NCI-H345 treated with DMSO at 0.1 percent for 48 hours (cell line): ENCODE measurements around the gene TMEM132C.

ENCODE experiments used
- DNase-seq: peaks from one replicate; lab custom pipeline; 2025; ENCODE audit not compliant: unreplicated experiment; lab: John Stamatoyannopoulos, UW

Gene TMEM132C

DNA sequence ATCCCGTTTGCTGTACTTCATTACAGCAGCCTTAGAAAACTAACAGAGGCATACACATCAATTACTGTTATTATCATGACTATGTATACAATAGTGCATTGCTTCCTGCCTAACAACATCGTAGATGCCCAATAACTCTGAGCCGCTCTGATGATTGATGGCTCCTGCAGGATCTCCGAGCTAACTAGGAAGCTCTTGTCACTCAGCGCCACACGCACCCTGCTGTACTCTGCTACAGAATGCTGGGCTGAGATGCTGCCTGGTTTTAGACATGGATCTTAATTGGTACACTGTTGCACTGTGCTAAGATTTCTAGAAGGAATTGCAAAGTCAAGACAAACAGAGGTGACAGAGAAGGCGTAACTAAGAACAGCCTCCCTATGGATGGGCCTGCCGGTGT is 387.5 kb downstream of the TMEM132C start:
- DNase-seq, result no peak

DNA sequence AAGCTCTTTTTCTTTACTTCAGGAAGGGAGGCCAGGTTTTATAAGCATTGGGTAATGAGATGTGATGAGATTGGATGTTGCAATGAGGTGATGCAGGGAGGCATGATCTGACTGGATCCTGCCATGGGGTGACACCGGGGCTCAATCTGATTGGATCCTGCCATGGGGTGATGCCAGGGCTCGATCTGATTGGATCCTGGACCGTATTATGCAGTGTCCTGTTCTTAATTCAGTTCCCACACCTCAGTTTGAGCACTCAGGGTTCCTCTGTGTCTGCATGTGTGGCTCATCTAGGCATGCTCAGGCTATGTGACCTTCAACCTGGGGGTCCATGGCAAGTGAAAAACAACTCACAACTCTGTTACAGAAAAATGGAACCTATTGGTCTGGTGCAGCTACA is 390.4 kb downstream of the TMEM132C start:
- DNase-seq, result no peak

DNA sequence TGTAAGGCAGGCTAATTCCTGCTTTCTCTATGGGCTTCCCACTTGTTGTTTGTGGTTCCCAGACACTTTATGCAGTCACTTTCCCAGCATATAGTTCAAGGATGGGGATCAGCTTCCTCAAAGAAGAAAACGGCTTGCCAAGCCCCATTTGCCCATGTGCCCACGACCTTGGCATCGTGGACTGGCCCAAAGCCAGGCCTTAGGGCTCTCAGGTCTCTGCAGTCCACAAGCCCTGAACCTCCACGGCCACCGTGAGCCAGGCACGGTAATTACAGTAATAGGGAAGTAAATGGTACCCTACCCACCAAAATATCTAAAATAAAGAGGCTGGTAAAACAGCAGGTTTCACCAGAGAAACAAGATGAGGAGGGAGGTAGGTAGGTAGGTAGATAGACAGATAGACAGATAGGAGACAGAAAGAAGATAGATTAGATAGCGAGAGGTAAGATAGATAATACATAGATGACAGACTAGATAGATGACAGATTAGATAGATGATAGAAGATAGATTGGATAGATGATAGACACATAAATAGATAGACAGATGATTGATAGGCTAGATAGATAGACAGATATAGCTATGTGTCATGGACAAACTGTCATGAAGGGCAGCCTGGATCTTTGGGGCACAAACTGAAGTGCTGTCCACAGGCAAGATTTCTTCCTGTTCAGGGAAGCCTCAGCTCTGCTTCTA is 393.7 kb downstream of the TMEM132C start:
- no peak for DNase-seq

DNA sequence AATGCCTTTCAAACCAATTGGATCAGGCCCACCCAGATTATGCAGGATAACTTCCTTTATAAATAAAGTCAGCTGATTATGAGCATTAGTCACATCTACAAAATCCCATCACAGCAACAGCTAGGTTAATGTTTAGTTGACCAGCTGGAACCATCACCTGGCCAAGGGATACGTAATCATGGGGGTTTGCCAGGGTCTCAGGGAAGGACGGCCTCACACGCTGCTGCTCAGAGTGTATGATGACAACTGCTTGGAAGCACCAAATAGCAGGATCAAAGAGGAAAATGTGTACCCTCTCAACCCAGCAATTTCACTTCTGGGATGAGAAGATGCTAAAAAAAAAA is 394.2 kb downstream of the TMEM132C start:
- no peak for DNase-seq

DNA sequence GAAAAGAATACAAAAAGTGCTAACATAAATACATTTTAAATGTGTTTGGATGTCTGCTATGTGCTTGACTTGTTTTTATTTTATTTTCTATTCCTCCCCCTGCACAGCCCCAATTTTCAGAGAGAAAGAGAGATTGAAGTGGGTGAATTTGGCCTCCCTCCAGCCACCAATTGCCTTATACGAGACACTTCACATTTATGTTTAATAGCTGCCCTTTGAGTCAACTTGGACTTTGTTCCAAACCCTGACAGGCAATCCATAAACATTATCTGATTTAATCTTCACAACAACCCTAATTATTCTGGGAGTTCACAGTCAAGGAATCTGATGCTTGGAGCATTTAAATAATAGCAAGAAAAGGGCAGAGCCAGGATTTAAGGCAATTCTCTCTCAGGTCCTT is 395.1 kb downstream of the TMEM132C start:
- peak; percentile 19 for DNase-seq

DNA sequence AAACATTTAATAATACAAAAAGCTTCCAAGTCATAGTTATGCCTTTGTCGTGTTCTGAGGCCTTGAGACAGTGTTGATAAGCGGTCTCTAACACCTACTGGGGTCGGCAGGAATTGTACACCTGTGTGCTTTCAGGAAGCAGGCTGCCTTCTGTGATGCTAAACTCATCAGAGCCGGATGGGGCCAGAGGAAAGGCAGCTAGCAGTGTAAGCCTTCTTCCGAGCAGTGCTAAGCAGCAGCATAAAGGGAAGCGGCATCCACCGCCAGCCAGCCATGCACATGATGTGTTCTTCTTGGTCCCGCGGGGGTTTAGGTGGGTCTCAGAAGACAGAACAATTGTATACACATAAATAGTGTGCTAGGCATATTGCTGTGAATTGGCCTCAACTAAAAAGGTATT is 397.5 kb downstream of the TMEM132C start:
- DNase-seq, result no peak

DNA sequence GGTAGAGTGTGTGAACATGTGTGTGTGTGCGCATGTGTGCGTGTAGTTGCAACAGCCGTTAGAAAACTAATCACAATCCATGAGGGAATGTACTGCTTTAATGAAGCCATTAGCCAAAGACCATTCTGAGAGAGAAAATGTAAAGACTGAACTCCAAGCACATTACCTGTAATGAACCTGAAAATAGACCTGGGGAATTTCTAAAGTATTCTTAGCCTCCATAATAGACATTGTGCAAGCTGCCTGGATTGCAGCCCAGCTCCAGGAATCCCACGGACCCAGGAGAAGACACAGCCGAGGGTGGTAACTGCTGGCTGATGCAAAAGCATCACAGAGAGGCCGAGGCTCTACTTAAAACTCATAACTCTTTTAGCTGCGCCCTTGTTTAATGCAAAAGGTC is 400.2 kb downstream of the TMEM132C start:
- no peak for DNase-seq

DNA sequence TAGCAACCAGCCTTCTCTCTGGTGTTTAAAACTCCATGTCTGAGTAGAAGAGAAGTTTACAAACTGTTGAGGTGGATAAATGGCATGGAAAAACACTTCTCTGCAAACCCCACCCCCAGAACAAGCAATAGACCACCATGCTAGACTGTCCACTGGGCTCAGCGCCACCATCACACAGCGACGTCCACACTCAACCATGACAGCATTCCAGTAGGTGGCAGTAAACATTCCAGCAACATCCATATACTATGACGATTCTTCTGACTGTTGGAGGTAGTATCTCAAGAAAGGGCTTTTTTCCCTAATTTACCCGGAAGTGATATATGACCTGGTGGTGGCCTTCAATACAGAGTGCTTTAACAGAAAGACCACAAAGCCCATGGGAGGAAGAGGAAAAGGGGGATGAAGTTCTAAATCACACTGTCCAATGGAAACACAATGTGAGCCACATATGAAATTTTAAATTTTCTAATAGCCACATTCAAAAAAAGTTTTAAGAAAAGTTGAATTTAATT is 404.6 kb downstream of the TMEM132C start:
- no peak for DNase-seq

DNA sequence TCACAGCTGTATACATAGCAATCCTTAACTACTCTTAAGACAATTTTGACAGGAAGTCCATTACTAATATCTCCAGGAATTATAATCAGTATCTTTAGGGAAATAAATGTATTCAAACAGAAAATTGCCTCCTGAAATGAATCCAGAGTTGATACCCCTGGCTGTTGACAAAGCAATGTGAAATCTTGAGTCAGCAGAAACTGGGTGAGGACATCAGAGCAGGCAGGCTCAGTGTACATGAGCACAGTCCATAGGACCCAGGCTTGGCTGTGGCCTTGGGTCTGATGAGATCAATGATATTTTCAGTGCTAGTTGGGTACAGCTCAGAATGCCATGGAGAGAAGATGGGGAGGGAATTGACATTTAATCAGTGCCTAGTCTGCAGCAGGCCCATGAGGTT is 405.5 kb downstream of the TMEM132C start:
- no peak for DNase-seq

DNA sequence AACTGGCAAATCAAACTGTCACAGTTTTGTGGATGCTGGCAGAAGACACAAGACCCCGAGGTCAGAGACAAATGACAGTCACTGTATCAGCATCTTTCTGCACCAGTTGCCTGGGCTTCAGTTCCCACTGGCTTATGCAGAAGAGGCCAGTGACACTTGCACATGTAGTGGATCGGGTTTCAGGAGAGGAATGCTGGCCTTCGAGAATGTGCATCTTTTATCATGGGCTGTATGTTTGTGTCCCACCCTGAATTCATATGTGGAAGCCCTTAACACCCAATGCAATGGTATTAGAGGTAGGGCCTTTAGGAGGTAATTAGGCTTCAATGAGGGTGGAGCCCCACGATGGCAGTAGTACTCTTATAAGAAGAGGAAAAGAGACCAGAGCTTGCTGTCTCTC is 405.9 kb downstream of the TMEM132C start:
- no peak for DNase-seq

DNA sequence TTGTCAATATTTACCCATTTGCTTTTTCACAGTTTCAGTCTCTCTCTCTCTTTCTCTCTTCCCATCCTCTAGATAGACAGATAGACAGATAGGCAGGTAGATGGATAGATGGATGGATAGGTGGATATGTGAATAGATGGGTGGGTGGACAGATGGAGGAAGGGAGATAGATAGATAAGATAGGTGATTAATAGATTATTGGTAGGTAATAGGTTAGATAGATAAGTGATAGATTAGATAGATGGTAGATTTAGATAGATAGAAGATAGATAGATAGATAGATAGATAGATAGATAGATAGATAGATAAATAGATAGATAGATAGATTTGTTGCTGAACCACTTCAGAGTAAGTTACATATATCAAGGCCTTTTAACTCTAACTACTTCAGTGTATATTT is 408.6 kb downstream of the TMEM132C start:
- DNase-seq, result no peak

DNA sequence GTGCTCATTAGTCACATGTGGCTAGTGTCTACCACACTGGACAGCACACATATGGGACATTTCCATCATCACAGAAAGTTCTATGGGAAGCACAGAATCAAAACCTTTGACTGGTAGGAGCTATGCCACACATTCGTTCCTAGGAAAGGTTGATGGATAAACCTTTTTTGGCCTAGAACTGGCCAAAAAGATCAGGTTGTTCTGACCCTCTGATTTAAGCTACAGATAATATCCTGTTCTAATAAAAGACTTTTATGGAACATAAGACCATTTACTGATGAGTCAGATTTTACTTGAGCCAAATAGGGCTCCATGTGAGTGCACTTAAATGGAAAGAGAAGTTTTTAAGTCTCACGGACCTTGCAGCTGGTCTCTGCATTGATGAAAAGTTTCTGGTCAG is 413.6 kb downstream of the TMEM132C start:
- no peak for DNase-seq

DNA sequence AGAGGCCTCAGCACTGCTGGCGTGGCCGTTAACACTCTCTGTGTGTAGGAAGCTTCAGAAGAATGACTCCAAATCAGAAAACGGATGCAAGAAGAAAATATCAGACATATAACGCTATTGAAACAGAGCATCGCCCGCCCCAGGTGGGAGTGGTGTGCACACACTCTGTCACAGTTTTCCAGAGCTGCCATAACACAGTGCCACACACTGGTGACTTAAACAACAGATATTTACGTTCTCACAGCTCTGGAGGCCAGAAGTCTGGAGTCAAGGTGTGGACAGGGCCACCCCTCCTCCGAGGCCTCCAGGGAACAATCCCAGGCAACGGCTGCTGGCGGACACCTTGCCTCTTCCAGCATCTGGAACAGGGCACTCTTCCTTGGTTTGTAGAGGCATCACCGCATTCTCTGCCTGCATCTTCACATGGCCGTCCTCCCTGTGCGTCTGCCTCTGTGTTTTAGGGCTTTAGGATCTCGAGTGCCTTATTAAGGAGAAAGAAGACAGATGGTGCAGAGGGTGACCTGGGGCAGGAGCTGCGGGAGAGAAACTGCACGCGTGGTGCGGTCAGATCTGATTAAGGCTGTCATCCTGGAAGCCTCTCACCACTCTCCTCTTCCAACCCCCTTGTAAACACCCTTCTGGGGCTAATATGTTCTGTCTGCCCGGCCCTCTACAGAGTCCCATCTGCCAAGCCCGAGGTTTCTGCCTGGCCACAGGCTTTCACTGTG is 415.7 kb downstream of the TMEM132C start:
- no peak for DNase-seq

DNA sequence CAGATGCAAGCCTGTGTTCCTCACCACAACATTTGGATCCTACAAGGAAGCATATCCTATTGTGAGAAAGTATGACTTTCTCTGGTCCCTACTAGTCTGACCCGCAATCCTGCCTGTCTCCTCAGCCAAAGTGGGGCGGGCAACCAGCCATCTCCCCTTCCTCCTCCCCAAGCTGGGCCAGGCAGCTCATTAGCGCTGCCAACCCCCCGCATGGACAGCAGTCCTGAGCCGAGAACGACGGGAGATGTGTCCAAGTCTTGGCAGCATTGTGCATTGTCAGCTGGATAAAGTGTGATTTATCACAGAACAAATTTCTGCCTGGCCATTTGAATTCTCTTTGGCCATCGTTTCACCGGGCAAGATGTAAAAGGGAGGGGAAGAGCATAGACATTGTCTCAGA is 417.4 kb downstream of the TMEM132C start:
- DNase-seq, result no peak

DNA sequence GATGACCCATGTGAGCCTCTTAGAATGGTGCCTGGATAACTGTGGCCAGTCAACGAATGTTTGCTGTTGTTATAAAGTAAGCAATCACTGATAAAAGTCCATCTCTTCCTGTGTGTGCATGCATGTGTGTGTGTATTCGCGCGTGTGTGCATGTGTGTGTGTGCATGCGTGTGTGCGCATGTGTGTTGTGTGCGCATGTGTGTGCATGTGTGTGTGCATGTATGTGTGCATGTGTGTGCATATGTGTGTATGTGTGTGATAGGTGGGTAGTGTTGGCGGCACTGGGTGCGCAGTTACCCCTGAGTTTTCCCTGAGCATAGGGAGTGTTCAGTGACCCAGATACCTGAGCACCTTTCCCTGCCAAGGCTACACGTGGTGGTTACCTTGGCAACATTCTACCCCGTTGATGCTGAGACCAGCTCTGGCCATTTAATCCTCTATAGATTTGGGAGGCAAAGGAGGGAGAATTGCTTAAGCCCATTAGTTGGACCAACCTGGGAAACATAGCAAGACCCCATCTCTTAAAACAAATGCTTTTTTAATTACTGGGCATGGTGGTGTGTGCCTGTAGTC is 419.0 kb downstream of the TMEM132C start:
- no peak for DNase-seq

DNA sequence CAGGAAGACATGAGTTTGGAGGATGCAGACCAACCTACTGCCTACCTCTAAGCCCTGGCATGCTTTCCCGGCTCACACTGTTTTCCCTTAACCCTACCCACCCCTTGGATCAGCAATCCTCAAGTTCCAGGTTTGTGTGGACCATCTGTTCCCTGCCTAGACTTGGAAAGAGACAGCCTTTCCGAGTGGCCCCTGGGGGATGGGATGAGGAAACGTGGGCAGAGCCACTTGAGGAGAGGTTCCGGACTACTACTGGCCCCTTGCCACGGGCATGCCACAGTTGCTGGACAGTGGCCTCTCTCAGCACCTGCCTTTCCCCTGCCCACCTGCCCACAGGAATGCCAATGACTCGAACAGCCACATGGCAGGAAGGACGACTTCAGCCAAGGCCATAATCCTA is 420.9 kb downstream of the TMEM132C start:
- no peak for DNase-seq

DNA sequence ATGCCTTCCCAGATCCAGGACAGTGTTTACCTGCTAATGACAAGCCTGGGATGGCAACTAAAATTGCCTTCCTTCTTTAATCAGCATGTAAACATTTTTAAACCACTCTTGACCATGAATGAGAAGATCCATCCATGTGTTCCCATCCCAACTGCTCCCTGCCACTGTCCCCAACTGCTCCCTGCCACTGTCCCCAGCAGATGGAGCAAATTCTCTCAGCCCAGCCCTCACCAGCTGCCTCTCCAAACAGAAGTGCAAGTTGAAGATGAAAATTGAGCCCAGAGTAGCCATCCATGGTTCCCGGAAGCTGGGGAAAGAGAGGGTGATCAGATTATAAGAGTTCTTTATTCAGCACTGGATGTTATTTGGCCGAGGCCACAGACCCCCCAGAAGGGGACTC is 423.7 kb downstream of the TMEM132C start:
- DNase-seq, result no peak

DNA sequence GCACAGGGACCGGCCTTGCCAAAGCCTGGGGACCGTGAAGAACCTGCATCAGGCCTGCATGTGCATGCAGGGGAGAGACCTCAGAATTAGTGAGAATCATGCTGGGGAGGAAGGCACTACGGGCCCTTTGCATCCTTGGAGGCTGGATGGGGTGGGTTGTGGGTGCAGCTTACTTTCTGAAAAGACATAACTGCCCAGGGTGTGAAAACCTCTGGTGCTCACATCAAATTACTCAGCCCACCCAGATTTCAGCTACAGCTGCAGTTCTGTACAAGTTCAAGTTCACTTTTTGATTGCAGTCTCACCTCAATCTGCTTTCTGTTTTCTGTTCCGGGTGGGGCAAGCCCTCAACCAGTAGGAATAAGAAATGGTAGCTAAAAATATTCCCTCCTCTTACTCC is 426.1 kb downstream of the TMEM132C start:
- no peak for DNase-seq

DNA sequence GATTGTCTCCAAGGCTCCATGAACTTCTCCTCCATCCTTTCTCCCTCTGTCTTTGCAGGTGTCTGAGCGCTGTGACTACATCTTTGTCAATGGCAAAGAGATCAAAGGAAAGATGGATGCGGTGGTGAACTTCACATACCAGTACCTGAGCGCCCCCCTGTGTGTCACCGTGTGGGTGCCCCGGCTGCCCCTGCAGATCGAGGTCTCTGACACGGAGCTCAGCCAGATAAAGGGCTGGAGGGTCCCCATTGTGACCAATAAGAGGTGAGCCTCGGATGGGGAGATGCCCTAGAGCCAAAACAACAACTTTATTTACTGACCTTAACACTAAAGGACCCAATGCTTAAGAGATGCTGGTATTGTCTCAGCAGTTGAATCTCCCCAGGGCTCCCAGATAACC is 426.8 kb downstream of the TMEM132C start:
- no peak for DNase-seq

DNA sequence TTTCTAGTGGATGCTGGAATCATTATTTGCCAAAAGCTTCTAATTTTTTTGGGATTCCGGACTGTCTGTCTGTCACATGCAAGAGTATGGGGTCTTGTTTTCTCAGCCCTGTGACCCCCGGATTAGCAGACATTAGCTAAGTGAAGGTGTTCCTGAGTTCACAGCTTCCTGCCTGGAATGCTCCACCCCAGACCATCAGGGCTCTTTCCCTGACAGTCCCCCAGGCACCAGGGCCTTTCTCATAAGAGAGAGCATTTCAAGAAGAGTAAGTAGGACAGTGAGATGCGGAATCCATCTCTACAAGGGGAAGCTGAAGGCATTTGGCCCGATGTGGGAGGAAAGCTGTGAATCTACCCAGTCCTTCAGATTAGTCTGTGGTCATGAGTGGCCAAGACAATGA is 427.5 kb downstream of the TMEM132C start:
- DNase-seq, result no peak

DNA sequence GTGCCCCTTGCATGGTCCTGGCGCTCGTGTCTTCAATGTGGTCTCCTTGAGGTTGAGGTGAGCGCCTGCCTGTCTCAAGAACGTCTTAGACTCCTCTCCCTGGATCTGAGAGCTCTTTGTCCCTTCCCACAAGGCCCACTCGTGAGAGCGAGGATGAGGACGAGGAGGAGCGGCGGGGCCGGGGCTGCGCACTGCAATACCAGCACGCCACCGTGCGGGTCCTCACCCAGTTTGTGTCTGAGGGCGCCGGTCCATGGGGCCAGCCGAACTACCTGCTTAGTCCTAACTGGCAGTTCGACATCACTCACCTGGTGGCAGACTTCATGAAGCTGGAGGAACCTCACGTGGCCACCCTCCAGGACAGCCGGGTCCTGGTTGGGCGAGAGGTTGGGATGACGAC is 428.7 kb downstream of the TMEM132C start:
- no peak for DNase-seq

DNA sequence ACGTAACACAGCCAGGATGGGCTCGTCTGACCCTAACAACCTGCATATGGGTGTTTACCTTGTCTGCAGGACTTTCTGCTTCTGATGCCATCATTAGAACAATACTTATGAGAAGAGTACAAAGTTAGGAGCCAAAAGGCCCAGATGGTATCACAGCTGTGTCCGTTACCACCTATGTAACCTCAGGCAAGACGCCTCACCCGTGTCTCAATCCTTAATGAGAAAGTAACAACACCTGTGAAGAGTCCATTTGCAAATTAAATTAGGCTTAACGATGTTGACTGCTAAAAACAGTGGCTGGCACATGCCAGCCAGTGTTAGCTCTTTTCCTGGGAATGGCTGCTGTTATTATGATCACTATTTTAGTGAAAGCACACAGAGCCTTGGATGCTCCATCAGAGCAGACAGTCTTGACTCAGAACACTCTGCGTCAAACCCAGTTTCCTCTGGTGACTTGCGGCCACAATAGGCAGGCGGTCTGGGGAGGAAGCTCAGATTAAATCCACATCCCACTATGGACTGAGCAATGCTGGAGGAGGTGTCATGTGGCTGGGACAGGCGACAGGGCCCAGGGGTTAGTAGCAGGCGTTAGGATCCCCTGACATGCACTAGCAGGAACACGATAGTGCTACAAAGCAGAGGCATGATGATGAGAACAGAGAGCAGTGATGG is 431.5 kb downstream of the TMEM132C start:
- DNase-seq, result no peak
